WI38 (cell line): Measurements from ENCODE around the gene TSEN54.
"Not testable (repeated sequence)": the region's sequence is repeated elsewhere in the genome, so short reads cannot be mapped to it uniquely, and the experiment has no call there.

Source experiments
- H3K4me3 ChIP-seq: 2 replicates; pipeline ENCODE4 v1.5.1; 2011; ENCODE audit warnings: low read depth, mild to moderate bottlenecking, control low read depth, low read length
- TF ChIP-seq, protein P1 (sequence below): IDR thresholded peaks from 2 replicates; pipeline ENCODE4 v1.5.1; 2012; ENCODE audit warnings: low read depth, mild to moderate bottlenecking, control low read depth, low read length

The TSEN54 gene

DNA sequence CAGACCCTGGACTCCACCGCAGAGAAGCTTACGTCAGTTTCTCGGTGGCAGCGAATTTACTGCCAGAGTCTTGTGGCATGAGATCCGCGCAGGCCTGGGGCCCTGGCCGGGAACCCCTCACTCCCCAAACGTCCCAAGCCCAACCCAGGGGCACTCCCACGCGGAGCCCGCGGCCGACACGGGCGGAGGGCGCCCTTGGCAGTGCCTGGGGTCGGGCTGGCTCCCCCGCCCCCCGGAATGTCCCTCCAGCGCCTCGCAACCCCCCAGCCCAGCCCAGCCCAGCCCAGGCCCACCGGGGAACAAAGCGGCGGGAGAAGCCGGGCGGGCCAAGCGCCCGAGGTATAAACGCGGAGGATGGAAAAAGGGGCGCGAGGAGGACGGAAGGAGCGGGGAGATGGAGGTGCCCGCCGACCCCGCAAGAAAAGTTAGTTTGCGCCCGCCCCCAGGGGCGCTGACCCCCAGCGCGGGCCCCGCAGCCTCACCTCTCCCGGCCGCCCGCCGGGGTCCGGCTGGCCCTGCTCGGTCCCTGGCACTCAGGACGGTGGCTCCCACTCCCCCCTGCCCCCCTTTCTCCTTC lies 1.3 kb upstream of the TSEN54 start:
- peak overlapping the region; percentile 80 for H3K4me3 ChIP-seq
- TF ChIP-seq, protein P1, sequence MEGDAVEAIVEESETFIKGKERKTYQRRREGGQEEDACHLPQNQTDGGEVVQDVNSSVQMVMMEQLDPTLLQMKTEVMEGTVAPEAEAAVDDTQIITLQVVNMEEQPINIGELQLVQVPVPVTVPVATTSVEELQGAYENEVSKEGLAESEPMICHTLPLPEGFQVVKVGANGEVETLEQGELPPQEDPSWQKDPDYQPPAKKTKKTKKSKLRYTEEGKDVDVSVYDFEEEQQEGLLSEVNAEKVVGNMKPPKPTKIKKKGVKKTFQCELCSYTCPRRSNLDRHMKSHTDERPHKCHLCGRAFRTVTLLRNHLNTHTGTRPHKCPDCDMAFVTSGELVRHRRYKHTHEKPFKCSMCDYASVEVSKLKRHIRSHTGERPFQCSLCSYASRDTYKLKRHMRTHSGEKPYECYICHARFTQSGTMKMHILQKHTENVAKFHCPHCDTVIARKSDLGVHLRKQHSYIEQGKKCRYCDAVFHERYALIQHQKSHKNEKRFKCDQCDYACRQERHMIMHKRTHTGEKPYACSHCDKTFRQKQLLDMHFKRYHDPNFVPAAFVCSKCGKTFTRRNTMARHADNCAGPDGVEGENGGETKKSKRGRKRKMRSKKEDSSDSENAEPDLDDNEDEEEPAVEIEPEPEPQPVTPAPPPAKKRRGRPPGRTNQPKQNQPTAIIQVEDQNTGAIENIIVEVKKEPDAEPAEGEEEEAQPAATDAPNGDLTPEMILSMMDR: no peak

DNA sequence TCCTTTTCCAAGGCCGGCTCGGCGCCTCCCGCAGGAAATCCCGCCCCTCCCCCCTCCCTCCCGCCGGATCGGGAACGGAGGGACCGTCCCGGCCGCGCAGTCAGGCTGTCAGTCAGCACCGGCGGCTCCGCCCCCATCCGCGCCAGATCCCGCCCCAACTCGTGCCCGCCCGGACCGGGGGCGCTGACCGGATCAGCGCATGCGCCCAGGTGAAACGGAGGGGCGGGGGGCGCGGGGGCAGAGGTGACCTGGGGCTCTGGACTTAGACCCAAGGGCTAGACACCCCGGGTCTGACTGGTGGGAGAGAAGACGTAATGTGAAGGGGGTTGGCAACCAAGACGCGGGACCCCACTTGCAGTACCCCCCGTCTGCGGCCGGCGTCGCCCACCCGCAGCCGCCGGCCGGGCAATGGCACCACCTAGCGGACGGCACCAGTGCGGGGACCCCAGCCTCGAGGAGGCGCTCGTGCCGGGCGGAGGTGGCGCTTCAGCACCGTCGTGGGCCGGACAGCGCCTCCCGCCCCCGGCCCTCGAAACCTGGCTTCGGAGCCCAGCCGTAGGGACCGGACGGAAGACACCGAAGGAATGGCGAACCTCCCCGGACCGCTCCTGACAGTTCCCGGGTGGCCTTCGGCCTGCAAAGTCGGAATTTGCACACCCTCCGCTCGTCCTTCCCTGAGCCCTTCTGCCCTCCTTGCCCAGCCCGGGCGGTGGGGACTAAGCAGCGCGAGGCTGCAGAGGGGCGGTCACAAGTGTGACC lies 653 bp upstream of the TSEN54 start, which contains the start of gene CASKIN2:
Gene CASKIN2 (minus strand): TSS at position 42 of the 759 bp plus-strand sequence. CDS start 1,733 bp downstream, outside the sequence.
- peak within 1 kb of the TSS; percentile 80 for H3K4me3 ChIP-seq
- TF ChIP-seq, protein P1: peak; percentile 96

DNA sequence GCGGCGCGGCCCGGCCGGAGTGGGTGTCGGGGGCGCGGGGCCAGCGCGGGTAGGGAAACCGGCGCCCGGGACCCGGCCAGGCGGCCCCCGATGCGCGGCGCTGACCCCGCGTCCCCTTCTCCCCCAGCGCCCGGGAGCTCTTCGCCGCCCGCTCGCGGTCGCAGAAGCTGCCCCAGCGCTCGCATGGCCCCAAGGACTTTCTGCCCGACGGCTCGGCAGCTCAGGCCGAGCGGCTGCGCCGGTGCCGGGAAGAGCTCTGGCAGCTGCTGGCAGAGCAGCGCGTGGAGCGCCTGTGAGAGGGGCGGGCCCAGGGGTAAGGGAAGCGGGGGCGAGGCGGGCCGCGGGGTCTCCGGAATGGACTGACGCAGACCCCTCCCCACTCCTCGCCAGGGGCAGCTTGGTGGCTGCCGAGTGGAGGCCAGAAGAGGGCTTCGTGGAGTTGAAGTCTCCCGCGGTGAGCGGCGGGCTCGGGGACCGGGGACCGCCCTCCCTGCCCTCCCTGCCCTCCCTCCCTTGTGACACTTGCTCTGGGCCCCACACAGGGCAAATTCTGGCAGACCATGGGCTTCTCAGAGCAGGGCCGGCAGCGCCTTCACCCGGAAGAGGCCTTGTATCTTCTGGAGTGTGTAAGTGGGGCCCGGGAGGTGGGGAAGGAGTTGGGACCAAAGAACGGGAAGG lies 430 bp downstream of the TSEN54 start:
- TF ChIP-seq, protein P1: no peak
- peak overlapping the region; percentile 77 for H3K4me3 ChIP-seq

DNA sequence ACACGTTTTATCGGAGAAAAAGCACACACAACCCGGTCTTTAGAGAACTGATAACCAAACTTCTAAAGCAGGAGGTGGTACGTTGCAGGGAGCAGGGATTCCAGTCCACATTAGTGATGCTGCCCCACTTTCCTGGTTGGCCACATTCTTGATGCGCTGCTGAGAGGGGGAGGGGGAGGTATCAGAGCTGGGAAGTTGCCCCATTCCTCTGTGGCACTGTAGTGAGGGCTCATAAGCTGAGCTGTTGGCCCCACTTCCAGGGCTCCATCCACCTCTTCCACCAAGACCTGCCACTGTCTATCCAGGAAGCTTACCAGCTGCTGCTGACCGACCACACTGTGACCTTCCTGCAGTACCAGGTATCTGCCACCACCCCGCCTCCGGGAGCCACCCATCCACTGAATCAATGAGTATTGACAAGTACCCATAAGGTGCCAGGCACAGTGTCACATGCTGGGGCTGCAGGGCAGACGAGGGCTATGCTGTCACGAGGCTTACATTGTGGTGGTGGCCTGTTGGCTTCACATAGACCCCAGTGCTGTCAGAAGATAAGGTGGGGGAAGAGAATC lies 1.1 kb downstream of the TSEN54 start:
- H3K4me3 ChIP-seq: peak overlapping the region; percentile 77
- TF ChIP-seq, protein P1: no peak

DNA sequence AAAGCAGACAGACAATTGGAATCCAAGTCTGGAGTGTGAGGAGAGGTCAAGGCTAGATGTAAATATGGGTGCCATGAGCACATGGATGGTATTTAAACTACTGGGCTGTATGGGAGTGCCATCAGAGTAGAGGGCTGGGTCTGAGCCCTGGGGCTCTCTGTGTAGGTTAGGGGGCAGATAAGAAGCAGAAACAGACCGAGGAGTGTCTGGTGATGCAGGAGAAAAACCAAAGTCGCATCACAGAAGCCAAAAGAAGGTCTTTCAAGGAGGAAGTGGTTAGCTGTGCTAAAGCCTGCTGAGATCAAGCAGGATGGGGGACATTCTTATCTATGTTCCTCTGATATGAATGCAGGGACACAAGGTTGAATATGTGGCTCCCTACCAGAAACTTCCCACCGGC lies 1.9 kb downstream of the TSEN54 start:
- no peak overlapping the region for H3K4me3 ChIP-seq
- TF ChIP-seq, protein P1: no peak

DNA sequence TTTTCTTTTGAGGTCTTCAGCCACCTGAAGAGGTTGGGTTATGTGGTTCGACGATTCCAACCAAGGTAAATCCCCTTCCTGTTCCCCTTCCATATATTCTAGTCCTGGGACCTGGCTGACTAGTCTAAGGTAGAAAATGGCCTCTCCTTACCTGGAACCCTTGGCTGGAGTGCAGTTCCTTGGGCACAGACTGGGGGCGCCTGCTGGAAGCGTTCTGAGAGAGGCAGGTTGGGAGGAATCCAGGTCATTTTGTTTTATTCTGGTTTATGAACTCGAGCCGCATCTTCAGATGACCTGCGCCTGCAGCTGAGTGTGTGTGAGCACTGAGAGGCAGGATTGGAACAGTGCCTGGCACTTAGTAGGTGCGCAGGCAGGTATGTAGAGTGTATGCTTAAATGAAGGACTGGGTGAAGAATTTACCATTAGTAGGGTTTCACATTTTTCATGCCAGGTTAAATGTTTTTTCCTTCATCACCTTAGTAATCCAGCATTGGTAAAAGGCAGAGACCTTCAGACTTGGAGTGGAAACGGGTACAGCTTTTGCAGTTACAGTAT lies 2.7 kb downstream of the TSEN54 start:
- no peak overlapping the region for H3K4me3 ChIP-seq
- TF ChIP-seq, protein P1: no peak

DNA sequence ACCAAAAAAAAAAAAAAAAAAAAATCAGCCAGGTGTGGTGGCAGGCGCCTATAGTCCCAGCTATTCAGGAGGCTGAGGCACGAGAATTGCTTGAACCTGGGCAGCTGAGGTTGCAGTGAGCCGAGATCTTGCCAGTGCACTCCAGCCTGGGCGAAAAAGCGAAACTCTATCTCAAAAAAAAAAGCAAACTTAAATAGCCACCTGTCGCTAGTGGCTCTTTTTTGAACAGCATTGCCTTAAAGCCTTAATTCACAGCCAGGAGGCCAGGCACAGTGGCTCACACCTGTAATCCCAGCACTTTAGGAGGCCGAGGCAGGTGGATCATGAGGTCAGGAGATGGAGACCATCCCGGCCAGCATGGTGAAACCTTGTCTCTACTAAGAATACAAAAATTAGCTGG lies 4.1 kb downstream of the TSEN54 start:
- not testable (repeated sequence) for H3K4me3 ChIP-seq
